ENCODE data around the gene SLC2A13.
"Not testable (repeated sequence)": the region's sequence is repeated elsewhere in the genome, so short reads cannot be mapped to it uniquely, and the experiment has no call there.

The SLC2A13 gene

GRCh38 chr12:39920647-39921046 lies 185.2 kb downstream of the SLC2A13 start:
- Mint-ChIP-seq H3K9me3 (no peaks in the 10 kb centered on the region), H3K27me3 (no peaks in the 10 kb centered on the region), H3K27ac (no peak overlapping the region), H3K4me3 (no peak overlapping the region), H3K4me1 (ENCODE audit: low read depth) (no peaks in the 10 kb centered on the region), H3K36me3 (ENCODE audit: low read depth) (no peaks in the 10 kb centered on the region)

- Mint-ChIP-seq H3K27me3 (no peaks in the 10 kb centered on the region), H3K9me3 (no peaks in the 10 kb centered on the region)
Observed at GRCh38 chr12:39920222-39920621, 185.7 kb downstream of the SLC2A13 start.

GRCh38 chr12:39919790-39920189 lies 186.1 kb downstream of the SLC2A13 start:
- no peaks in the 10 kb centered on the region for H3K4me1 Mint-ChIP-seq (ENCODE audit: low read depth)
- H3K4me3 Mint-ChIP-seq: no peak overlapping the region
- H3K27ac Mint-ChIP-seq: no peak overlapping the region
- no peaks in the 10 kb centered on the region for H3K27me3 Mint-ChIP-seq
- no peaks in the 10 kb centered on the region for H3K9me3 Mint-ChIP-seq
- no peaks in the 10 kb centered on the region for H3K36me3 Mint-ChIP-seq (ENCODE audit: low read depth)

More at GRCh38 chr12:39920222-39920621, 185.7 kb downstream of the SLC2A13 start:
- no peak overlapping the region for H3K4me3 Mint-ChIP-seq
- H3K36me3 Mint-ChIP-seq (ENCODE audit: low read depth): no peaks in the 10 kb centered on the region
- no peak overlapping the region for H3K27ac Mint-ChIP-seq
- no peaks in the 10 kb centered on the region for H3K4me1 Mint-ChIP-seq (ENCODE audit: low read depth)

GRCh38 chr12:39915249-39915648 lies 190.6 kb downstream of the SLC2A13 start:
- Mint-ChIP-seq H3K36me3 (ENCODE audit: low read depth) (no peaks in the 10 kb centered on the region), H3K4me3 (no peak overlapping the region), H3K9me3 (no peaks in the 10 kb centered on the region), H3K27ac (no peak overlapping the region), H3K27me3 (no peaks in the 10 kb centered on the region), H3K4me1 (ENCODE audit: low read depth) (no peaks in the 10 kb centered on the region)

GRCh38 chr12:39912211-39912980 lies 193.5 kb downstream of the SLC2A13 start:
- H3K4me1 Mint-ChIP-seq (ENCODE audit: low read depth): no peaks in the 10 kb centered on the region
- no peaks in the 10 kb centered on the region for H3K27me3 Mint-ChIP-seq
- no peaks in the 10 kb centered on the region for H3K9me3 Mint-ChIP-seq
- no peak overlapping the region for H3K4me3 Mint-ChIP-seq
- no peaks in the 10 kb centered on the region for H3K36me3 Mint-ChIP-seq (ENCODE audit: low read depth)
- no peak overlapping the region for H3K27ac Mint-ChIP-seq

- Mint-ChIP-seq H3K4me3 (no peak overlapping the region), H3K27me3 (no peaks in the 10 kb centered on the region), H3K4me1 (ENCODE audit: low read depth) (peaks cover 8% of the 10 kb centered on the region), H3K27ac (no peak overlapping the region), H3K36me3 (ENCODE audit: low read depth) (no peaks in the 10 kb centered on the region), H3K9me3 (no peaks in the 10 kb centered on the region)
Observed at GRCh38 chr12:39906237-39906636, 199.6 kb downstream of the SLC2A13 start.

- Mint-ChIP-seq H3K27me3 (no peaks in the 10 kb centered on the region), H3K36me3 (ENCODE audit: low read depth) (no peaks in the 10 kb centered on the region), H3K27ac (no peak overlapping the region), H3K4me1 (ENCODE audit: low read depth) (peaks cover 8% of the 10 kb centered on the region), H3K9me3 (no peaks in the 10 kb centered on the region), H3K4me3 (no peak overlapping the region)
Observed at GRCh38 chr12:39905152-39905551, 200.7 kb downstream of the SLC2A13 start.

GRCh38 chr12:39902821-39903220 lies 203.1 kb downstream of the SLC2A13 start:
- peak overlapping the region; percentile 37 for H3K27ac Mint-ChIP-seq
- no peaks in the 10 kb centered on the region for H3K36me3 Mint-ChIP-seq (ENCODE audit: low read depth)
- no peak overlapping the region for H3K4me3 Mint-ChIP-seq
- H3K4me1 Mint-ChIP-seq (ENCODE audit: low read depth): peaks cover 8% of the 10 kb centered on the region
- H3K9me3 Mint-ChIP-seq: no peaks in the 10 kb centered on the region
- no peaks in the 10 kb centered on the region for H3K27me3 Mint-ChIP-seq

GRCh38 chr12:39897315-39897714 lies 208.6 kb downstream of the SLC2A13 start:
- no peaks in the 10 kb centered on the region for H3K9me3 Mint-ChIP-seq
- no peaks in the 10 kb centered on the region for H3K4me1 Mint-ChIP-seq (ENCODE audit: low read depth)

GRCh38 chr12:39893388-39893787 lies 212.5 kb downstream of the SLC2A13 start:
- H3K27ac Mint-ChIP-seq: not testable (repeated sequence)

More at GRCh38 chr12:39897315-39897714, 208.6 kb downstream of the SLC2A13 start:
- Mint-ChIP-seq H3K27ac (no peak overlapping the region), H3K27me3 (no peaks in the 10 kb centered on the region), H3K36me3 (ENCODE audit: low read depth) (no peaks in the 10 kb centered on the region), H3K4me3 (no peak overlapping the region)

GRCh38 chr12:39892146-39892545 lies 213.7 kb downstream of the SLC2A13 start:
- Mint-ChIP-seq H3K27ac (no peak overlapping the region), H3K9me3 (no peaks in the 10 kb centered on the region), H3K36me3 (ENCODE audit: low read depth) (no peaks in the 10 kb centered on the region), H3K27me3 (no peaks in the 10 kb centered on the region), H3K4me1 (ENCODE audit: low read depth) (no peaks in the 10 kb centered on the region), H3K4me3 (no peak overlapping the region)

More at GRCh38 chr12:39893388-39893787, 212.5 kb downstream of the SLC2A13 start:
- H3K4me1 Mint-ChIP-seq (ENCODE audit: low read depth); H3K36me3 Mint-ChIP-seq (ENCODE audit: low read depth); H3K27me3 Mint-ChIP-seq; H3K9me3 Mint-ChIP-seq; H3K4me3 Mint-ChIP-seq: not testable (repeated sequence)

- no peaks in the 10 kb centered on the region for H3K27me3 Mint-ChIP-seq
- no peaks in the 10 kb centered on the region for H3K36me3 Mint-ChIP-seq (ENCODE audit: low read depth)
- no peaks in the 10 kb centered on the region for H3K9me3 Mint-ChIP-seq
- H3K4me1 Mint-ChIP-seq (ENCODE audit: low read depth): no peaks in the 10 kb centered on the region
- H3K4me3 Mint-ChIP-seq: no peak overlapping the region
- no peak overlapping the region for H3K27ac Mint-ChIP-seq
Observed at GRCh38 chr12:39887856-39888255, 218.0 kb downstream of the SLC2A13 start.

GRCh38 chr12:39886106-39886505 lies 219.8 kb downstream of the SLC2A13 start:
- Mint-ChIP-seq H3K27me3 (no peaks in the 10 kb centered on the region), H3K4me3 (no peak overlapping the region), H3K27ac (no peak overlapping the region), H3K9me3 (peaks cover 4% of the 10 kb centered on the region), H3K36me3 (ENCODE audit: low read depth) (no peaks in the 10 kb centered on the region), H3K4me1 (ENCODE audit: low read depth) (no peaks in the 10 kb centered on the region)

GRCh38 chr12:39884616-39885125 lies 221.2 kb downstream of the SLC2A13 start:
- no peak overlapping the region for H3K27ac Mint-ChIP-seq
- H3K4me1 Mint-ChIP-seq (ENCODE audit: low read depth): no peaks in the 10 kb centered on the region
- no peaks in the 10 kb centered on the region for H3K36me3 Mint-ChIP-seq (ENCODE audit: low read depth)
- H3K27me3 Mint-ChIP-seq: no peaks in the 10 kb centered on the region
- H3K4me3 Mint-ChIP-seq: no peak overlapping the region
- peaks cover 8% of the 10 kb centered on the region for H3K9me3 Mint-ChIP-seq

- Mint-ChIP-seq H3K4me3 (no peak overlapping the region), H3K9me3 (peaks cover 10% of the 10 kb centered on the region), H3K27me3 (no peaks in the 10 kb centered on the region), H3K4me1 (ENCODE audit: low read depth) (no peaks in the 10 kb centered on the region), H3K27ac (no peak overlapping the region), H3K36me3 (ENCODE audit: low read depth) (peaks cover under 1% of the 10 kb centered on the region)
Observed at GRCh38 chr12:39883411-39883810, 222.5 kb downstream of the SLC2A13 start.

- peaks cover 19% of the 10 kb centered on the region for H3K9me3 Mint-ChIP-seq
- H3K4me1 Mint-ChIP-seq (ENCODE audit: low read depth): no peaks in the 10 kb centered on the region
- no peak overlapping the region for H3K4me3 Mint-ChIP-seq
- H3K36me3 Mint-ChIP-seq (ENCODE audit: low read depth): peaks cover 6% of the 10 kb centered on the region
- no peaks in the 10 kb centered on the region for H3K27me3 Mint-ChIP-seq
- no peak overlapping the region for H3K27ac Mint-ChIP-seq
Observed at GRCh38 chr12:39878753-39879152, 227.1 kb downstream of the SLC2A13 start.
